NCI-H2196 (cell line): ENCODE data around the gene CCDC197.

Experiments
- DNase-seq: peaks from one replicate; lab custom pipeline; 2025; ENCODE audit not compliant: unreplicated experiment; lab: John Stamatoyannopoulos, UW

CCDC197 gene

GRCh38 chr14:94056579-94057308, 59.6 kb downstream of the CCDC197 start:
- no peak for DNase-seq

- no peak for DNase-seq
These were observed 61.1 kb downstream of the CCDC197 start for GRCh38 chr14:94058128-94058673.
